Lower lobe of right lung (tissue), 2 donors: ENCODE results near the gene KCNG2. TPM values are rescaled to one million over a fixed set of nuclear protein-coding genes. Genes with fewer than 3 reads are reported as not detected.

Experiments used
- ATAC-seq, 2 donors: fragments of 200-7000 bp; cut with Tn5 transposase; one replicate each; pipeline ENCODE4 v1.9.1; 2020 to 2022; ENCODE audit warnings: mild to moderate bottlenecking in 2 of 2, moderate library complexity in 2 of 2
- DNase-seq: peaks from one replicate; pipeline ENCODE4 v3.0.0-alpha.2; 2020
- H3K27ac ChIP-seq: fragments of 200-600 bp; one replicate; pipeline ENCODE4 v1.8.0; 2022
- H3K27me3 ChIP-seq: fragments of 200-600 bp; one replicate; pipeline ENCODE4 v1.8.0; 2022; ENCODE audit warnings: low read depth
- H3K36me3 ChIP-seq: fragments of 200-600 bp; one replicate; pipeline ENCODE4 v1.8.0; 2022; ENCODE audit warnings: mild to moderate bottlenecking
- H3K4me1 ChIP-seq: fragments of 200-600 bp; one replicate; pipeline ENCODE4 v1.8.0; 2022
- H3K4me3 ChIP-seq: fragments of 200-600 bp; one replicate; pipeline ENCODE4 v1.8.0; 2022; ENCODE audit warnings: mild to moderate bottlenecking
- H3K9me3 ChIP-seq: fragments of 200-600 bp; one replicate; pipeline ENCODE4 v1.8.0; 2022
- intact Hi-C: fragments of 100-400 bp; cut with DNase I; formaldehyde crosslinking; loops from one replicate; pipeline ENCODE4 v1.11.0; 2022
- total RNA-seq: library from RNA; stranded (reverse); fragmentation: NEBNext Ultra II Directional; extraction: Animal tissue kit (Norgen Biotek cat#: 25700); gene quantifications from one replicate; pipeline ENCODE4 v1.2.1, GENCODE V29; 2021
- TF ChIP-seq, protein P1 (sequence below): fragments of 200-600 bp; IDR thresholded peaks from one replicate; pipeline ENCODE4 v1.8.0; 2022; ENCODE audit warnings: antibody characterized with exemption, mild to moderate bottlenecking
- donor health status: DM: no; HTN: yes; CAD: no; lungs with severe emphysema.

KCNG2 gene
- total RNA-seq, 1 donor from 2014 or later: 0.50 TPM

DNA sequence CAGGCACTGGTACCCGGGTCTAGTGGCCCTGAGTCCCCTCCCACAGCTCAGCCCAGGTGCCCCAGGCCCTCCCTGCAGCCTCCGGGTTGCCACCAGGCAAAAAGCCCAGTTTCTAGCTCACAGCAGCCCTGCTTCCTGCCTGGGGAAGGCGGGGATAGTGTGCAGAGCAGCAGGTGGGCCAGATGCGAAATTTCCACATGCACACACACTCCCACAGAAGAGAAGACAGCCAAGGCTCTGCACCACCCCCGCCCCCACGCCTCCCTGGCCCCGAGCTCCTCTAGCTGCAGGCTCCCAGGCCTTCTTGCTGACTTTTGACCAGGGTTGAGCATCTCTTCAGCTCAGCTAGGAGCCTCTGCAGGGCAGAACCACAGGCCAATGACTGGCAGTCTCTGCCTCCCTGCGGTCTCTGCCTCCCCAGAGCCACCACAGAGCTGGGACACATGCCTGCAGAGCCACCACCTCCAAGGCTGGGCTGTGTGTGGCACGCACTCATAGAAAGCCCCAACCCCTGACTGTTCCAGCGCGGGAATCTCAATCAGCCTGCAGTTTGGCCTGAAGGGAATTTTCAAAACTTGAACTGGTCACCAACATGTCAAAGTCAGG is 146.5 kb downstream of the KCNG2 start:
- ATAC-seq (no peak), DNase-seq (peak; percentile 32)
- Histone ChIP-seq H3K4me3 (no peak overlapping the region), H3K36me3 (peaks cover 53% of the 10 kb centered on the region), H3K27ac (no peak overlapping the region), H3K27me3 (no peaks in the 10 kb centered on the region), H3K9me3 (no peaks in the 10 kb centered on the region), H3K4me1 (peaks cover 49% of the 10 kb centered on the region)
- TF ChIP-seq, protein P1, sequence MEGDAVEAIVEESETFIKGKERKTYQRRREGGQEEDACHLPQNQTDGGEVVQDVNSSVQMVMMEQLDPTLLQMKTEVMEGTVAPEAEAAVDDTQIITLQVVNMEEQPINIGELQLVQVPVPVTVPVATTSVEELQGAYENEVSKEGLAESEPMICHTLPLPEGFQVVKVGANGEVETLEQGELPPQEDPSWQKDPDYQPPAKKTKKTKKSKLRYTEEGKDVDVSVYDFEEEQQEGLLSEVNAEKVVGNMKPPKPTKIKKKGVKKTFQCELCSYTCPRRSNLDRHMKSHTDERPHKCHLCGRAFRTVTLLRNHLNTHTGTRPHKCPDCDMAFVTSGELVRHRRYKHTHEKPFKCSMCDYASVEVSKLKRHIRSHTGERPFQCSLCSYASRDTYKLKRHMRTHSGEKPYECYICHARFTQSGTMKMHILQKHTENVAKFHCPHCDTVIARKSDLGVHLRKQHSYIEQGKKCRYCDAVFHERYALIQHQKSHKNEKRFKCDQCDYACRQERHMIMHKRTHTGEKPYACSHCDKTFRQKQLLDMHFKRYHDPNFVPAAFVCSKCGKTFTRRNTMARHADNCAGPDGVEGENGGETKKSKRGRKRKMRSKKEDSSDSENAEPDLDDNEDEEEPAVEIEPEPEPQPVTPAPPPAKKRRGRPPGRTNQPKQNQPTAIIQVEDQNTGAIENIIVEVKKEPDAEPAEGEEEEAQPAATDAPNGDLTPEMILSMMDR: no peak
- intact Hi-C loops: no loop called here

DNA sequence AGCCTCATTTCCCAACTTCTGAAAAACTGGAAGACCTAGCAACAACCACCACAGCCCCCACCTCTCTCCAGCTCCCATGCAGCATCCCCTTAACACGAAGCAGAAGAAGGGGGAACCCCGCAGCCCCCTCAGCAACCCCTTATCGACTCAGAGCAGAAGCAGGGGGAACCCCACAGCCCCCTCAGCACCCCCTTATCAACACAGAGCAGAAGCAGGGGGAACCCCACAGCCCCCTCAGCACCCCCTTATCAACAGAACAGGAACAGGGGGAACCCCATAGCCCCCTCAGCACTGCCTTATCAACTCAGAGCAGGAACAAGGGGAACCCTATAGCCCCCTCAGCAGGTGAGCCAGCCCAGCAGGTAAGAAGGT is 147.0 kb downstream of the KCNG2 start:
- no peak for ATAC-seq
- peaks cover 50% of the 10 kb centered on the region for H3K36me3 ChIP-seq
- no peaks in the 10 kb centered on the region for H3K27me3 ChIP-seq
- H3K4me1 ChIP-seq: peaks cover 54% of the 10 kb centered on the region
- TF ChIP-seq, protein P1: no peak
- intact Hi-C loops: no loop called here
- no peaks in the 10 kb centered on the region for H3K9me3 ChIP-seq
- H3K4me3 ChIP-seq: no peak overlapping the region
- peak; percentile 28 for DNase-seq
- no peak overlapping the region for H3K27ac ChIP-seq

DNA sequence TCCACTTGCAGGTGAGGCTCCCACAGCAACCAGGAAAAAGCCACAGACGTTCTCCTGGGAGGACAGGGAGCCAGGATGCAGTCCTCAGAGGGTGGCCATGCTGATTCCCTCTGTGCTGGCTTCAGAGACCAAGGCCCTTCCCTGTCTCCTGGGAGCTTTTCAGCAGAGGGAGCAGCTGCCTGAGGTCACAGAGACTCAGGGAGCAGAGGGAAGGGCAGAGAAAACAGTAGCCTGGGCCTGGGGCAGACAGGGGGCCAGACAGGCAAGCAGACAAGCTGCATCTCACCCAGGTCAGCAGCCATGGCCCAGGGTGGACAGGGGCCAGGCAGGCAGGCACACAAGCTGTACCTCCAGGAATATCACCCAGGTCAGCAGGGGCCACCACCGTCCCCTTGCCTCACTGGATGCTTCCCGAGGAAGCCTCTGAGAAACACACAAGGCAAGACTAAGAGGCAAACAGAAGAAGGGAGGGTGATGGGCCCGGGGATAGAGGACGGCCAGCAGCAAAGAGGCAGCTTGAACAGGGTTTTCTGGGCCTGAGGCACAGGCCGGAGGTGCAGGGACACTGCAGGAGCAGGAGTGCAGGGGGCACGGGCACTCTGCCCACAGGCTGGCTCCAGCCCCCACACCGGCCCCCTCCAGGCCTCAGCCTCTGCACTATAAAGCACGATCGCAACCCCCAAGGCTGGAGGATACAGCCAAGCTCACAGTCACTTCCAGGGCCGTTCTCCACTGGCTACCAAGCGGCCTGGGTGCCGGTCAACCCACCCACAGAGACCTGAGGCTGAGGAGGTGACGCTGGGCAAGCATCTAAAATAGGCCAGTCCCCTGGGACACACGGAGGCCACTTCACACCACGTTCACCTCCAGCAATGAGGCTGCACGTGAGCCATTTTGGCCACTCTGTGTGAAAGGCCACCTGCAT is 147.6 kb downstream of the KCNG2 start:
- Histone ChIP-seq H3K4me3 (no peak overlapping the region), H3K27ac (peak overlapping the region; percentile 11), H3K36me3 (peaks cover 44% of the 10 kb centered on the region), H3K4me1 (peaks cover 61% of the 10 kb centered on the region), H3K9me3 (no peaks in the 10 kb centered on the region), H3K27me3 (no peaks in the 10 kb centered on the region)
- intact Hi-C loops: no loop called here
- TF ChIP-seq, protein P1: no peak
- peak; percentile 36 for DNase-seq
- ATAC-seq: no peak

DNA sequence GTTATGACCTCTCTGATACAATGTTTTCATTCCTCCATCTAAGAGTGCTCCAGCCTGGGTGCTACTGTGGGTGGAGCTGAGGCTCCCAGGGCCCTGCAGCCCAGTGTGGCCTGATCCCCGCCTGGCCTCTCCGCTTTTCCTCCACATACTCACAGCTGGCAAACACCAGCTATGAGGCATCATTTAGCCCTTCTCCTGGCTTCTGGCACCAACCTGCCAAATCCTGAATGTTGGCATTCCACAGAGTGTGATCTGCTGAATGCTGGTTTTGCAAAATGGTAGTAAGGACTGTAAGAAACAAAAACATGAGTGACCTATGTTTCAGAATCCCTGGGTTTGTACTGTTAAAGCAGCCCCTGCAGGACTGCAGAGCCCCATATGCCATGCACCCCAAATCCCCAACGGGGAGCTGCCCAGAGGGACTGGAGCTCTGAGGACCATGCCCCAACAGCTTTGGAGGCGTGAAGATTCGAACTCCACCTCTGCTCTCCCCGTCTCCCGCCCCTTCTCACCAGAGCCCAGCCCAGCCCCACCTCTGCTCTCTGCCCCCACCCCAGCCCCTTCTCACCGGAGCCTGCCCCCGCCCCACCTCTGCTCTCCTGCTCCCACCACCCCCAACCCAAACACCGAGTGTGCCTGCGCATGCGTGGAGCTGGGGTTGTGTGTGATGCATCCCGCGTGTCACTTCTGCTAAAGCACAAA is 149.5 kb downstream of the KCNG2 start:
- intact Hi-C loops: no loop called here
- Histone ChIP-seq H3K4me1 (peaks cover 62% of the 10 kb centered on the region), H3K27ac (no peak overlapping the region)

More for the DNA sequence above, 149.5 kb downstream of the KCNG2 start:
- peaks cover 26% of the 10 kb centered on the region for H3K36me3 ChIP-seq
- TF ChIP-seq, protein P1: no peak
- DNase-seq (peak; percentile 64), ATAC-seq (peak; percentile 37 to 39)
- no peaks in the 10 kb centered on the region for H3K27me3 ChIP-seq
- no peaks in the 10 kb centered on the region for H3K9me3 ChIP-seq
- H3K4me3 ChIP-seq: no peak overlapping the region
